ENCODE measurements around the gene SOX6. TPM values are rescaled to one million over a fixed set of nuclear protein-coding genes. Genes with fewer than 3 reads are reported as not detected.

The SOX6 gene
- polyA plus RNA-seq, 3 donors, result not detected

GRCh38 chr11:15981292-15981691 is 375.1 kb downstream of the SOX6 start:
- H4K20me1 ChIP-seq (ENCODE audit: insufficient read depth, low read length), result no peaks in the 10 kb centered on the region
- TF ChIP-seq CTCF (IDR thresholded peaks at IDR 0.05), result no peak
- no peak for DNase-seq
- no peaks in the 10 kb centered on the region for H3K4me1 Mint-ChIP-seq
- intact Hi-C loops (cut with micrococcal nuclease), result no loop called here
- no peaks in the 10 kb centered on the region for H3K9me3 ChIP-seq (replicated peaks in 1 of 2; ENCODE audit: control insufficient read depth in 1 of 2, insufficient read depth in 1 of 2, low read length in 2 of 2)
- H3K4me2 ChIP-seq (replicated peaks; ENCODE audit: extremely low read depth, low read length, poor library complexity, severe bottlenecking), result no peak overlapping the region
- no peaks in the 10 kb centered on the region for H3K27me3 Mint-ChIP-seq (ENCODE audit: low read depth in 3 of 3)
- H3K4me3 ChIP-seq (replicated peaks in 1 of 3; ENCODE audit: low read depth in 2 of 3, low read length in 3 of 3), result no peak overlapping the region
- no peak overlapping the region for H3K4me3 Mint-ChIP-seq
- H3K9me3 Mint-ChIP-seq, result no peaks in the 10 kb centered on the region
- WGBS (ENCODE audit: insufficient coverage), result no CpG with 5 or more reads among the region's 1 CpG
- no peaks in the 10 kb centered on the region for H3K36me3 Mint-ChIP-seq
- no peak overlapping the region for H3K9ac ChIP-seq (ENCODE audit: insufficient read depth, low read length, poor library complexity, severe bottlenecking)
- H2AFZ ChIP-seq (ENCODE audit: insufficient read depth, low read depth, low read length, poor library complexity, severe bottlenecking), result no peak overlapping the region
- no peaks in the 10 kb centered on the region for H3K4me1 ChIP-seq (ENCODE audit: control insufficient read depth in 1 of 2, insufficient read depth in 2 of 2, low read length in 2 of 2)
- no peaks in the 10 kb centered on the region for H3K79me2 ChIP-seq (ENCODE audit: insufficient read depth, low read length)
- no peaks in the 10 kb centered on the region for H3K27me3 ChIP-seq (ENCODE audit: control insufficient read depth in 2 of 2, insufficient read depth in 2 of 2, low read length in 2 of 2)
- H3K27ac ChIP-seq (ENCODE audit: low read depth in 1 of 2, low read length in 2 of 2), result no peak overlapping the region
- H3K27ac Mint-ChIP-seq, result no peak overlapping the region
- no peaks in the 10 kb centered on the region for H3K36me3 ChIP-seq (replicated peaks in 1 of 2; ENCODE audit: control insufficient read depth in 1 of 2, insufficient read depth in 2 of 2, low read length in 2 of 2)

- Mint-ChIP-seq H3K36me3 (no peaks in the 10 kb centered on the region), H3K4me1 (no peaks in the 10 kb centered on the region), H3K27me3 (ENCODE audit: low read depth in 3 of 3) (no peaks in the 10 kb centered on the region), H3K4me3 (no peak overlapping the region), H3K27ac (no peak overlapping the region), H3K9me3 (no peaks in the 10 kb centered on the region)
- Histone ChIP-seq H3K27ac (ENCODE audit: low read depth in 1 of 2, low read length in 2 of 2) (no peak overlapping the region), H3K4me3 (replicated peaks in 1 of 3; ENCODE audit: low read depth in 2 of 3, low read length in 3 of 3) (no peak overlapping the region), H4K20me1 (ENCODE audit: insufficient read depth, low read length) (no peaks in the 10 kb centered on the region), H3K27me3 (ENCODE audit: control insufficient read depth in 2 of 2, insufficient read depth in 2 of 2, low read length in 2 of 2) (no peaks in the 10 kb centered on the region), H3K4me1 (ENCODE audit: control insufficient read depth in 1 of 2, insufficient read depth in 2 of 2, low read length in 2 of 2) (no peaks in the 10 kb centered on the region), H2AFZ (ENCODE audit: insufficient read depth, low read depth, low read length, poor library complexity, severe bottlenecking) (no peak overlapping the region), H3K4me2 (replicated peaks; ENCODE audit: extremely low read depth, low read length, poor library complexity, severe bottlenecking) (no peak overlapping the region), H3K79me2 (ENCODE audit: insufficient read depth, low read length) (no peaks in the 10 kb centered on the region), H3K9me3 (replicated peaks in 1 of 2; ENCODE audit: control insufficient read depth in 1 of 2, insufficient read depth in 1 of 2, low read length in 2 of 2) (no peaks in the 10 kb centered on the region), H3K9ac (ENCODE audit: insufficient read depth, low read length, poor library complexity, severe bottlenecking) (no peak overlapping the region), H3K36me3 (replicated peaks in 1 of 2; ENCODE audit: control insufficient read depth in 1 of 2, insufficient read depth in 2 of 2, low read length in 2 of 2) (no peaks in the 10 kb centered on the region)
- 98% methylated on average over 4 of the region's 4 CpGs for WGBS (ENCODE audit: insufficient coverage)
- TF ChIP-seq CTCF (IDR thresholded peaks at IDR 0.05), result no peak
- DNase-seq, result no peak
- intact Hi-C loops (cut with micrococcal nuclease), result no loop called here
These were observed 379.2 kb downstream of the SOX6 start for GRCh38 chr11:15977116-15977515.
